Caco-2 (cell line): ENCODE results near the gene CA4. TPM values are rescaled to one million over a fixed set of nuclear protein-coding genes. Genes with fewer than 3 reads are reported as not detected.

Source experiments
- BruUV-seq: library from RNA; stranded (reverse); fragments of 400-500 nt; replicated peaks from 2 replicates; lab custom pipeline; 2021; lab: Mats Ljungman, UMichigan
- CTCF ChIA-PET: fragments of 300-600 bp; sonication (Branson Sonifier 250); formaldehyde crosslinking; loops from one replicate; lab custom pipeline; 2022; ENCODE audit warnings: antibody characterized with exemption; lab: Charles Lee
- POLR2A ChIA-PET: fragments of 300-600 bp; sonication (Branson Sonifier 250); formaldehyde crosslinking; loops from one replicate; lab custom pipeline; 2022; ENCODE audit warnings: antibody characterized with exemption; lab: Charles Lee
- DNase-seq, 2 experiments: peaks; one replicate each; pipeline versions ENCODE4 v3.0.0 to v3.0.0-alpha.2; 2020 to 2022
- H3K27me3 ChIP-seq: replicated peaks from 2 replicates; pipeline ENCODE4 v1.6.0; 2011; ENCODE audit warnings: low read length; ENCODE audit not compliant: control insufficient read depth, insufficient read depth
- H3K36me3 ChIP-seq: 2 replicates; pipeline ENCODE4 v1.5.1; 2011; ENCODE audit warnings: low read length; ENCODE audit not compliant: control insufficient read depth, insufficient read depth
- H3K4me1 ChIP-seq: fragments of 250-450 bp; sonication (Bioruptor Pico); 2 replicates; pipeline ENCODE4 v1.5.1; 2020; ENCODE audit warnings: mild to moderate bottlenecking
- H3K4me3 ChIP-seq: 2 replicates; pipeline ENCODE4 v1.5.1; 2011; ENCODE audit warnings: low read depth, mild to moderate bottlenecking, control low read depth, low read length
- H3K9me3 ChIP-seq: fragments of 250-450 bp; sonication (Bioruptor Pico); 2 replicates; pipeline ENCODE4 v1.5.1; 2020; ENCODE audit warnings: mild to moderate bottlenecking, moderate library complexity
- H3K27ac Mint-ChIP-seq: one replicate; pipeline ENCODE4 v1.8.0; 2022; ENCODE audit warnings: mixed read lengths; ENCODE audit not compliant: unreplicated experiment
- H3K27me3 Mint-ChIP-seq: one replicate; pipeline ENCODE4 v1.8.0; 2022; ENCODE audit warnings: mixed read lengths; ENCODE audit not compliant: insufficient read depth, unreplicated experiment
- H3K36me3 Mint-ChIP-seq: one replicate; pipeline ENCODE4 v1.8.0; 2022; ENCODE audit warnings: mild to moderate bottlenecking, mixed read lengths; ENCODE audit not compliant: insufficient read depth, unreplicated experiment
- H3K4me1 Mint-ChIP-seq: one replicate; pipeline ENCODE4 v1.8.0; 2022; ENCODE audit warnings: low read depth, mixed read lengths; ENCODE audit not compliant: unreplicated experiment
- H3K4me3 Mint-ChIP-seq: one replicate; pipeline ENCODE4 v1.8.0; 2022; ENCODE audit warnings: mild to moderate bottlenecking, moderate library complexity, mixed read lengths; ENCODE audit not compliant: unreplicated experiment
- H3K9me3 Mint-ChIP-seq: one replicate; pipeline ENCODE4 v1.8.0; 2022; ENCODE audit warnings: mixed read lengths; ENCODE audit not compliant: unreplicated experiment
- CTCF ChIP-seq, 2 experiments: fragments of 200-600 bp in 1 of 2; IDR thresholded peaks; 1 replicate in 1 of 2; 2 replicates in 1 of 2; pipeline versions ENCODE4 v1.5.1 to v1.8.0; 2011 to 2022; ENCODE audit warnings: antibody characterized with exemption in 1 of 2, control low read depth in 1 of 2, inconsistent platforms in 1 of 2, low read depth in 1 of 2, low read length in 1 of 2, mild to moderate bottlenecking in 1 of 2, moderate library complexity in 1 of 2; ENCODE audit not compliant: insufficient read depth in 1 of 2, severe bottlenecking in 1 of 2, unreplicated experiment in 1 of 2
- intact Hi-C: fragments of 100-400 bp; cut with micrococcal nuclease; formaldehyde crosslinking; loops from one replicate; pipeline ENCODE4 v1.10.0; 2022; ENCODE audit not compliant: unreplicated experiment
- total RNA-seq: library from RNA; stranded (reverse); gene quantifications from 2 replicates; pipeline ENCODE4 v1.2.3, GENCODE V29; 2022

CA4 gene
- total RNA-seq, 1 experiment from 2014 or later = not detected

- no peaks in the 10 kb centered on the region for H3K27me3 ChIP-seq
- intact Hi-C loops = no loop called here
- H3K36me3 Mint-ChIP-seq = no peaks in the 10 kb centered on the region
Observed at GRCh38 chr17:60141111-60142018, 8.4 kb upstream of the CA4 start.

GRCh38 chr17:60142872-60143499 lies 6.8 kb upstream of the CA4 start:
- ChIA-PET CTCF (interaction anchor here (0.5 to 1.4 kb wide), 5 partner anchors 32 to 378 kb away, joined by 3 to 8 read pairs (median 3); no protein-coding TSS in a partner anchor), POLR2A (no interaction called here)
- no peaks in the 10 kb centered on the region for H3K9me3 ChIP-seq
- Mint-ChIP-seq H3K4me1 (peaks cover 52% of the 10 kb centered on the region), H3K27me3 (no peaks in the 10 kb centered on the region), H3K9me3 (no peaks in the 10 kb centered on the region), H3K36me3 (no peaks in the 10 kb centered on the region), H3K27ac (peak overlapping the region; percentile 46), H3K4me3 (peak overlapping the region; percentile 73)
- BruUV-seq = no TSS peak
- DNase-seq = peak; percentile 92 to 93
- H3K4me3 ChIP-seq = no peak overlapping the region
- intact Hi-C loops = loop anchor here (1.0 kb wide), 4 partner anchors 27 to 293 kb away; no protein-coding TSS in a partner anchor
- H3K36me3 ChIP-seq = no peaks in the 10 kb centered on the region
- H3K27me3 ChIP-seq = no peaks in the 10 kb centered on the region
- TF ChIP-seq CTCF (IDR thresholded peaks at IDR 0.05; ENCODE audit: insufficient read depth in 1 of 2, low read depth in 1 of 2, low read length in 1 of 2, severe bottlenecking in 1 of 2, unreplicated experiment in 1 of 2) = peak; percentile 86
- peaks cover 30% of the 10 kb centered on the region for H3K4me1 ChIP-seq

More at GRCh38 chr17:60141111-60142018, 8.4 kb upstream of the CA4 start:
- Mint-ChIP-seq H3K27ac (peak overlapping the region; percentile 46), H3K4me3 (peak overlapping the region; percentile 73), H3K4me1 (peaks cover 39% of the 10 kb centered on the region), H3K27me3 (no peaks in the 10 kb centered on the region), H3K9me3 (no peaks in the 10 kb centered on the region)
- ChIA-PET CTCF (interaction anchor here (0.6 to 1.9 kb wide), 9 partner anchors 9 to 208 kb away, joined by 3 to 8 read pairs (median 3); no protein-coding TSS in a partner anchor), POLR2A (no interaction called here)
- peak in 1 of 2 experiments; percentile 26 for DNase-seq
- Histone ChIP-seq H3K9me3 (no peaks in the 10 kb centered on the region), H3K4me3 (no peak overlapping the region), H3K36me3 (no peaks in the 10 kb centered on the region), H3K4me1 (peaks cover 22% of the 10 kb centered on the region)
- BruUV-seq = no TSS peak
- no peak for TF ChIP-seq CTCF (IDR thresholded peaks at IDR 0.05; ENCODE audit: insufficient read depth in 1 of 2, low read depth in 1 of 2, low read length in 1 of 2, severe bottlenecking in 1 of 2, unreplicated experiment in 1 of 2)
